SIG-M5 treated with dmso at 0.1 percent for 504 hours (cell line): ENCODE data around the gene ATP23.
A peak's percentile ranks its signal among the peaks of the same experiment; 100 is the strongest.

ENCODE experiments used
- DNase-seq: peaks from one replicate; lab custom pipeline; 2025; ENCODE audit not compliant: unreplicated experiment; lab: John Stamatoyannopoulos, UW

Gene ATP23, protein sequence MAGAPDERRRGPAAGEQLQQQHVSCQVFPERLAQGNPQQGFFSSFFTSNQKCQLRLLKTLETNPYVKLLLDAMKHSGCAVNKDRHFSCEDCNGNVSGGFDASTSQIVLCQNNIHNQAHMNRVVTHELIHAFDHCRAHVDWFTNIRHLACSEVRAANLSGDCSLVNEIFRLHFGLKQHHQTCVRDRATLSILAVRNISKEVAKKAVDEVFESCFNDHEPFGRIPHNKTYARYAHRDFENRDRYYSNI

DNA sequence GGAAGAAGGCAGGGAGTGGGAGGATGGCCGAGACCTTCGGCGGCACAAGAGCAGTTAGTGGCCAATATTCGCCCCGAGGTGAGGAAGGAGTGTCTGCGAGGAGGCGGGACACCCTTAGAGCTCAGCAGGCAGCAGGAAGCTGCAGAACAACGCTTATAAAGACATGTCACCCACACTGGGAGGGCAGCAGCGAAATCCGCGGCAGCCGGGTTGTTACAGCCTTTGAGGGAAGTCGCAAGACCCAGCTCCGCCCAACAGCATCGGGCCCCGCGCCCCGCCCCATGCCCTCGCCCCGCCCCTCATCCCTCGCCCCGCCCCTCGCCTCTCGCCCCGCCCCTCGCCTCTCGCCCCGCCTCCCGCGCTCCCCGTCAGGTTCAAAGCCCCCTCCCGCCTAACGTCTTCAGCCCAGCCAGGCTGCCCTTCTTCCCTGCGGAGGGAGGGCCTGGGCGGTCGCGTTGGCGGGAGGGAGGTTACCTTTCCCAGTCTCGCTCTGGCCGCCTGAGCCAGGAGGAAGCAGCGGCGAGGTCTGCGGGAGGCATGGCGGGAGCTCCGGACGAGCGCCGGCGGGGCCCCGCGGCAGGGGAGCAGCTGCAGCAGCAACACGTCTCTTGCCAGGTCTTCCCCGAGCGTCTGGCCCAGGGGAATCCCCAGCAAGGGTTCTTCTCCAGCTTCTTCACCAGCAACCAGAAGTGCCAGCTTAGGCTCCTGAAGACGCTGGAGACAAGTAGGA is at the start of gene ATP23:
ATP23 (plus strand) TSS at position 403 of the 730 bp plus-strand sequence; CDS start at position 538, 135 bp downstream.
- peak; percentile 98 for DNase-seq

DNA sequence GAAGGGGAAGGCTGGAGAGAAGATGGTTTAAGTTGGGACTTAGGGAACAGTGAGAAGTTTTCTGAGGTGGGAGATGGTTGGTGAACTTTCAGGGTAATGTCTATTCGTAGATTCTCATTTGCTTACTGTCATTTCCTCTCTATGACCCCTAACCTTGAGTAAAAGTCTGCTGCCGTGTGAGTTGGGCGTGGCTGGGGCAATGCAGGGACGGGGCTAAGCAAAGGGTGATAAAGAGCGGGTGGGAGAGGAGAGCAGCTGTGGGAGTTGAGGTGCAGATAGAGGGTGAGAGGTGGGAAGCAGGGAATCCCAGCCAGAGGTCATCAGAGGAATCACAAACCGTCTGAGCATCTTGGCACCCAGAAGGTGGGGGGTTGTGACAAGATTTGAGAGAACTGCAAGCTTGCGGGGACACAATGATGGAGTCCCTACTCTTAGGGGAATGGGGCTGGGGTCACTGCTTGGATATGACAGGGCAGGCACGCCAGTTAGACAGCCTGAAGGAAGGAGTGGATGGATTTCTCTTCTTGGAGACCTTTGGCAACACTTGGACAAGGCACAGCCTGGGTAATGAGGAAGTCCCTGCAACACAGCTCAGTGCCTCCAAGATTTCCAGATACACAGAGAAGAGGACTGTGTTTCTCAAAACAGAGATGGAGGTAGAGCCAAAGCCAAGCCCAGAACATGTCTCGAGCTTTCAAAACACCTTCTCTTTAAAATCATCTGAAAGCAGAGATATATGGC is 49.0 kb upstream of the ATP23 start:
- DNase-seq: no peak

DNA sequence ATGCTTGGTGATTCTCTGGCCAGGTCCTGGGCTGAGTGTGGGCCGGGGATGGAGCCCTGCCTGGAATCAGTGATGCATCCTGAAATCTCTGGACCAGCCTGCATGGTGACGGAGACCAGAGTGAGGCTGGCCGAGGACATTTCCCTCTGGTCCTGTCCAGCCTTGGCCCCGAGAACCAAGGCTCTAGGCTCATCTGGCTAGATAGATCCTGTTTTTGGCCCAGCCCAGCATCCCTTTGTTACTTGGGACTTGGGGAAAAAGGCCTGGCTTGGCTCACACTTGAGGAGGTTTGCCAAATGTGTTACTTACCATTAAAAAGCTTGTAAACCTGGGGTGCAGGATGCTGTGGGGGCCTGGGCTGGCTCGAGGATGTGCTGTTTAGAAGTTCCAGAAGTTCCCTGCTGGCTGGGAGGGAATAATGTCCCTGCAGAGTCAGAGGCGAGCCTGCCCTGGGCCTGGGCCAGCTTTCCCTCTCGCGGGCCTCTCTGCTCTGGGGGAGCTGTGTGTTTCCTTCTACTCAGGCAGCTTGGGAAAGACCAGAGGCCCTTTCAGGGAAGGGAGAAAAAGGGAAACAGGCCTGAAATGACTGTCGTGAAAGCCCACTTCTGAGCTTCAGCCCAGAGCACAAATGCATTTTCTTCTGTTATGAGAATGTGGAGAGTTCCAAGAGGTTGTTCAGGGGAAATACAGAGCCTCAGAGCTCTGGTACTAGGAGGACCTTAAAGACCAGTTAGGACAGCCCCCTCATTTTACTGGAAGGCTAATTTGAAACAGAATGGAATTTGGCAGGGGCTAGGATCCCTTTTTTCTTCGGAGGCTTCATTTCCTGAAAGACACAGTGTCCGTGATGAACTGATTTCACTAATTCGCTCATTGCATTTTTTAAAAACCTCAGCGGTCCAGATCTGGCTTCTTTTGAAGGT is 47.7 kb upstream of the ATP23 start:
- DNase-seq: peak; percentile 58

DNA sequence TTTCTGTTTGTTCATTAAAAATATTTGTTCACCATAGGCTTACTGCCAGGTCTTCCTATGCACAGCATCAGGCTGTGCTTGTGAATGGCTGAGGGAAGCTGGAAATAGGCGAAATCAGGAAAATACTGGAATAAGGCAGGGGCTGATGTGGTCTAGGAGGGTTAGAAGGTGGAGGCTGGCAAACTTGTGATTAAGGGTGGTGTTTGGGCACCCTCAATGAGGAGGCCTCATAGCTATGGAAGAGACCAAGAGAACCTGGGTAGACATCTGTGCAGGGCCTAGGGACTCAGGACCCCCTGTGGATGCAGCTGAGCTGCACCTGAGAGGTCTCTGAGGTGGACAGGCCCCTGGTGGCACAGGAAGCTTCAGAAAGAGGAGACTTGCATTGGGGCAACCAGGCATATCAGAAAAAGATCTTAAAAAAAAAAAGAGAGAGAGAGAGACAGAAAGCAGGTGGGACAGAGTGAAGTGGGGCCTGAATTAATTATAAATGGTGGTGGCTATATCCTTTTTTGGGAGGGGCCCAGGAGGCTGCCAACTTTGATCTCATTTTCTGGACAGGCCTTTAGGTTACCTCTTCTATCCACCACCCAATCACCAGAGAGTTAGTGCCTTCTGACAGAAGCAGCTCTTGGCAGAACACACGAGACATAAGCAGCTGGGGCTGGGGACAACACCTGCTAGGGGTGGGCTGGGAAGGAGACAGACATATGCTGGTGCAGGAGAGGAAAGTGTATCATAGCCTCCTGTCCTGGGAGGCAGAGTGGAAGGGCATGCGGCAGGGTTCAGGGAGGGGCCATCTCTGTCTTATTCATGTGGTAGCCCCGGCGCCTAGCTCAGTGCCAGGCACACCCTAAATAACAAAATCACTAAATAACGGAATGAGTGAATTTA is 46.7 kb upstream of the ATP23 start:
- DNase-seq: no peak

DNA sequence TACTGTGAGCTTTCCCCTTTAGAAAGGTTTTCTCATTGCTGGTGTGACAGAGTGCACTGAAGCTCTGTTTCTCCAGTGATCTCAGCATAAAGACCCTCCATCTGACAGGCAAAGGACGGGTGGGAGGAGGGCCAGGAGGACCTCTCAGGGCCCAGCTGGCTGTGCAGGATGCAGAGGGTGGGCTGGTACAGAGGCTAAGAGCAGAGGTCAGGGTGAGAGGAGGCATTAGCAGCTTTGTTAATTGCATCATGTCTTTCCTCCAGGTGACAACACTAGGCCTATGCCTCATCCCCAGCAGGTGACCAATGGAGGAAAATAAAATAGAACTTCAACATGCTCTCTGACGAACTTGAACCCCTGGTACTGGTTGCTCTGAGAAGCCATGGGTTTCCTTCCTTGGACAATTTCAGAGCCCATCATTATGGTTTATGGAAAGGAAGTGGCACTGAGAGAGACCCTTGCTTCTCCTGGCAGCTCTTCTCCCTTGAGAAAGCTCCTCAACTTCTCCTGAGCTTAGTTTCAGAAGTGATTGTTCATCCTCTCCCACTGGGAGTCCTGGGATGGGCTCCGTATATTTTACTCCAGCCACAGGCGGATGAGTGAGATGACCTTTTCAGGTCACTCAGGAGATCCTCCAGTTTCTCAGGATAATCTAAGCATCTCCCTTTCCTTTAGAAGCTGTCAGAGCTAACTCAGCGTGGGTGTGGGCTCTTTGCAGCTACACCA is 45.8 kb upstream of the ATP23 start:
- no peak for DNase-seq

DNA sequence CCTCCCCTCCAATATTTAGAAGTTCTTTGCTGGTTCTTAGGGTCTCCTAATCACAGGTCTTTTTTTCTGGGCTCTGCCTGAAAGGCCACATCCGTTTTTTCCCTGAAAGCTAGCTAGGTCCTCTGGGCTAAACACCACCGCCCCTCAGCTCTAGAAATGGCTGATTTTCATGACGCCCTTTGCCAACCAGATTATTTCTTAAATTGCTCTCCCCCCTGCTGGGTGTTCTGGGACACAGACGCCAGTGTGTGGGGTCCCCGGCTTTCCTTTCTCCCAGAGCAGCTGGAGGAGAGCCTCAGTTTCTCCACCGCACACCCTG is 45.3 kb upstream of the ATP23 start:
- DNase-seq: no peak

DNA sequence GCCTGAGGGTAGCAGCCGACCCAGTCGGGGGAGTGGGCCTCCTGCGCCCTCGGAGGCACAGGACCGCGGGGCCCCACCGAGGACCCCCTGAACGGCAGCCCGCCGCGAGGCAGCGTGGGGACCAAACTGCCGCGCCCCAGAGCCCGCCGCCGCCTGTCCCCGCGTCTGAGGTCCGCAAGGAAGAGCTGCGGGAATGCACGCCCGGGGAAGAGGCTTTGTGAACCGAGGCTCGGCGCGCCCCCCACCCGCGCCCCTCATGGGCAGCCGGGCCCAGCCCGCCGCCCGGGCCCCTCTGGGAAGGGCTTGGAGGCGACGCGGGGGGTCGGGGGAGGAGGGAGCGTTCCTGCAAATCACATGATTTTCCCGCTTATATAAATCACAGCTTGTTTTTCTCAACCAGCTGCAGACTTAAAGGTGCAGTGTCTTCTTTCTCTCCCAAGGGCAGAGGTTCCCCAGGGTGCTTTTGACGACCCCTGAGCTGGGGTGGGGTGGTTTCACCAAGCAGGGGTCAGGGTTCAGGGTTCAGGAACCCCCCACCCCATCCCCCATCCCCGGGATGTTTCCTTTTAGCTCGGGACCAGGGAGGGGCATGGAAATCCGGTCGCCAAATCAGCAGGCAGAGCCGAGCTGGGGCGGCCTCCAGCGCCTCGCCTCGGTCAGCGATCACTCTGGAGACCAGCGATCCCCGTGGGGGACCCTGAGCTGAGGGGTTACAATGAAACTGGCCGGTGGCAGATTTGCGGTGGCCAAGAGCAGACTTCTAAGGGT is 44.7 kb upstream of the ATP23 start:
- no peak for DNase-seq

DNA sequence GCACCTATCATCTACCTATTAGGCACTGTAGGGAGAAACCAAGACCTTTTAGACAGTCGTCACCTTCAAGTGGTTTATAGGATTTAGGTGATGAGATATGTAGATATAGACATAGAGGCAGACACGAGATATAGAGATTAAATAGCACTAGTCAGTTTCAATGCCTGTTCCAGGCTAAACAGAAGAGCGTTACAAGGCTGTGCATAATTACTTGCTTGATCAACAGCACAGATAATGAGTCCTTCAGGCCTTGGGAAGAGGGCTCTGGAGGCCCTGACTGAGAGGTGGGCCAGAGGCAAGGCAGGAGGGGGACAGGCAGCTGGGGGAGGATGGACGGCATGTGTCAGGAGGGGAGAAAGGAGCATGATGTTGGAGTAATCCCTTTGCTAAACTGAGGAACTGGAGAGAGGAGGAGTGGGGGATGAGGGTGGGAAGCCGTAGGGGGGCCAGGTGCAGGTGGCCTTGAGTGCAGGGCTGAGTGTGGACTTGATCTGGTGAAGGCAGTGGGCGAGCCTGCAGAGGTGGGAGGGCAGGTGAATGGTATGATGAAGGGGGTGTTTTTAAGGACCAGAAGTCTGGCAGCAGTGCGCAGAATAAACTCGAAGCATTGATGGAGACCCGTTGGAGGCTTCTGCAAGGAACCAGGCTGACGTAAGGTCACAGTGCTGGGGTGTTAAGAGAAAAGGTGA is 43.9 kb upstream of the ATP23 start:
- DNase-seq: no peak

DNA sequence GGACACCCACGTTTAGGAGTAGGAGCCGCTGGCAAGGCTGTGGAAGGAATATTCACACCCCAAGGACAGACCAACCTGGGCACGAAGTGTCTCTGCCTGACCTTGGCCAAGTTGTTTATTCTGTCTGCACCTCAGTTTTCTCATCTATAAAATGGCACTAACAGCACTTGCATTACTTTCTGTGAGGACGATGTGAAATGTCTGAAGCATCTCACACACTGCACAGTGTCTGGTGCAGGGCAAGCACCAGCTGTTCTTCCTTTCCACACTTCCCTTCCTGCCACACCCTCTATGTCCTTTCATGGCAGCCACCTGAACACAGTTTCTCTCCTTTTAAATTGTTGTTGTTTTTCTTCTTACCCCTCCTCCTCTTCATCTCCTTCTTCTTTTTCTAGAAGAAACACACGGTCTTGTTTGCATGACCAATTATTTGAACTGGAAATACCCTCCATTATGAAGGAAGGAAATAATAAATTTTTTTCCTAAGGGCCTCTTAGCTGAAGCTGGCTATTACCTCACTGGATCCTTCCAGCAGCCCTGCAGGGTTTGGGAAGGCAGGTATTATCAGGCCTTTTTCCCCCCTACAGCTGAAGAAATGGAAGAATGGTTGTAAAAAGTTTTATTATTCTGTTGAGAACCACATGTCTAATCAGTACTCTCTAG is 42.9 kb upstream of the ATP23 start:
- no peak for DNase-seq

DNA sequence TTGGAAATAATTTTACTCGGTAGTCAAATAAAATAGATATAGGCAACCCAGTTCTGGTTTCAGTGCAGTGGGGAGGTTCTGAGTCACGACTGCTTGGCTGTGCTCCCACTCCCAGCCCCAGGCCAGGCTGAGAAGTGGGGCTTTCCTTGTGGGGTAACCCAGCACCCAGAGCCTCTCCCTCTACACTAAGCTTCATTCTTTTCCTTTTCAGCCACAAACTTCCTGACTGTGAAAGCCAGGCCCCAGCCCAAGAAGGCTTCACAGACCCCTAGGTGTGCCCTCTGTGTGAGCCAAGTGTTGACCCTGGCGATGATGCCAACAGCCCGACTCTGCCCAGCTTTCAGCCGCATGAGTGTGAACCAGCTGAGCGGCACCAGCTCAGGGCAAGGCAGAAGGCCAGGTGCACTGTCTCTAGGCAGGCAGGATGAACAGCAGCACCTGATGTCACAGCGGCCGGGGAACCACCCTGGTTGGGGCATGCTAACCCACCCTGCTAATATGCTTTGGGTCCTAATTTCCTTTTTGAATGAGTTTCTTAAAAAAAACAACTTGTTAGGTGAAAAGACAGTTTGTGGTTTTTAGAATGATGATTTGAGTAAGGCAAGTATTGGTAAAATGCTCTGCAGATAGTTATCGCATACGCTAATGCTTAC is 42.2 kb upstream of the ATP23 start:
- no peak for DNase-seq

DNA sequence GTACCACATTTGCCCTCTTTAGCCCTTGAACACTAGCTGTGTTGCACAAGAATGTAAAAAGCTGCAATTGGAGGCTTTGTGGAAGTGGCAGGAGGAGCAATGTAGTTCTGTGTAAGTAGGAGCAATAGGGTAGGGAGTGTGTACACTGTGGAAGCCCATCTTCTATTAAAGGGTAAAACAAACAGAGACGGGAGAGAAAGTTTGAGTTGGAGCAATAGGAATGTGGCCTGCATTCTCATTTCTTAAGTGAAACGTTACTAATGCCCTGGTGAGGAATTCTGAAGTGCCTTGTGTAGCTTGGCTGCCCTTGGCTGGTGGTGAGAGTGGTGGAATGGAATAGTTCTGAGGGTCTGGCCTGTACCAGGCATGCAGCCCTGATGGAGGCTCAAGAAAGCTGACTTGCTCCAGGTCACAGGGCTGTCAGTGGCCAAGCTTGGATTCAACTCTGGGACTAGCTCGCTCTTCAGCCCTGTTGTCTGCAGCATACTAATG is 38.8 kb upstream of the ATP23 start:
- DNase-seq: peak; percentile 27

DNA sequence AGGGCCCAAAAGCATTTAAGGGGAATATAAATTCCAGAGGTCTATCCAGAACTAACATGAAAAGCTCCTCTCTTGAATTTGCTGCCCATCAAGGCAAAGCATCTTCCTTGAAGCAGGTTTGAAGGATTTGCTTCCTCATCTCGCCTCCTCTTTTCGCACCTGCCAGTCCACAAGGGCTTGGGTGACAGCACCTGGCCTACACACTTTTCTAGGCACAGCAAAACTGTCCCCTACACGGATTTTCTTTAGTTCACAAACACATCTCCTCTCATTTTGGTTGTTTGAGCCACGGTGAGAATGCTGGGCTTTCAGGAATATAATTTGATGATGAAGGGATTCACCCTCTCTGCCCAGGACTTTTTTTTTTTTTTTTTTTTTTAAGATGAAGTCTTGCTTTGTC is 36.9 kb upstream of the ATP23 start:
- DNase-seq: no peak

DNA sequence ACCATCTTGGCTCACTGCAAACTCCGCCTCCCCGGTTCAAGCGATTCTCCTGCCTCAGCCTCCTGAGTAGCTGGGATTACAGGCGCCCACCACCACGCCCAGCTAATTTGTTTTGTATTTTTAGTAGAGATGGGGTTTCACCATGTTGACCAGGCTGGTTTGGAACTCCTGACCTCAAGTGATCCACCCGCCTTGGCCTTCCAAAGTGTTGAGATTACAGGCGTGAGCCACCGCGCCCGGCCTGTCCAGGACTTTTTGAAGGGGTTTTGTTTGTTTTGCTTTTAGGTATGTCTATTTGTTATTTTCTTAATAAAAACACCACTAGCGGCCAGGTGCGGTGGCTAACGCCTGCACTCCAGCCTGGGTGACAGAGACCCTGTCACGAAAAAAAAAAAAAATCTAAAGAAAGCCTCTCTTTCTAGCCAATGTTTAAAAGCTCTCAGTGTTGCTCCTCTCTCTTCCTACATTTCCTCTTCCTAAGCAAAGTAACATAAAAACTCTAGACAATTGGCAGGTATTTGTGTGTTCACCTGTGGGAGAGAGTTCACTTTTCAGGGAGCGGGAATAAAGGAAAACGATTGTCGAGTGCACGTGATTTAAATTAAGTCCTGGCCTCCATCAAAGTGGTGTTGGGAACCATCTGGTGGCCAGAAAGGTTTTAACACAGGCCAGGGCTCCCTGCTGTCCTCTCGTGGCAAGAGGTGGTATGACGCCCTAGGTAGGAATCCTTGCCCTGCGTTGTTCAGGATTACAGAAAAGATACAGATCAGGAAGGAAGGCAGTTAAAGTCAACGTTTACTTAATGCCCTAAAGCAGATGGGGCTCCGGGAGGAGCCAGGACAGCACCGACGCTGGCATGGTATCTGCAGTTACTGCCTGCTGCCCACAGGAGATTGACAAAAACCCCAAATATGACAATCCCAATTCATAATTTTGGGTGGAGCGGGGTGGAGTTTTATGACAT is 36.2 kb upstream of the ATP23 start:
- DNase-seq: peak; percentile 87

DNA sequence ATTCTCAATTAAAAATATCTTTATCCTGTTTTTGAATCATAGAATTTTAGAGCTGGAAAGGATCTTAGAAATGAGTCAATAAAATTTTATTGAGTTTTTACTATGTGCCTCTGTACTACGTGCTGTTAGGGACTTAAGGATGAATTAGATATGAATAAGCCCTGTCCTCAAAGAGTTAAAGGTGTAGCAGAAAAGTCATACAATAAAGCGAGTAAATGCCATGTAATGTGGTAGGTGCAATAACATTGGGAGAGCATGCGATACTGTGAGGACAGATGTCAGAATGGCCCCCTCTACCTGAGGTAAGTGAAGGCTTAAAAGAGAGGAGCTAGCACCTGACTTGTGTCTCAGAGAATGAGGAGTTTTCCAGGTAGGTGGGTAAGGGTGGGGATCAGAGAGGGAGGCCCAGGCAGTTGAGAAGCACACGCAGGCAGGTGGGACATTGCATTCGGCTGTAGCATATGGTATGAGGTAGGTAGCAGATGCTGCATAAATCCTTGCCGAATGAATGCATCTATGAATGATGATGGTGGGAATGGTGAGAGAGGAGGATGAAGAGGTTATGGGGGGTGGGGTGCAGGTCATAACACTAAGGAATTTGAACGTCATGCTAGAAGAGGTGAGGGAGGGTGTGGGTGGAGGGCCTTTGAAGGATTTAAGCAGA is 35.4 kb upstream of the ATP23 start:
- no peak for DNase-seq

DNA sequence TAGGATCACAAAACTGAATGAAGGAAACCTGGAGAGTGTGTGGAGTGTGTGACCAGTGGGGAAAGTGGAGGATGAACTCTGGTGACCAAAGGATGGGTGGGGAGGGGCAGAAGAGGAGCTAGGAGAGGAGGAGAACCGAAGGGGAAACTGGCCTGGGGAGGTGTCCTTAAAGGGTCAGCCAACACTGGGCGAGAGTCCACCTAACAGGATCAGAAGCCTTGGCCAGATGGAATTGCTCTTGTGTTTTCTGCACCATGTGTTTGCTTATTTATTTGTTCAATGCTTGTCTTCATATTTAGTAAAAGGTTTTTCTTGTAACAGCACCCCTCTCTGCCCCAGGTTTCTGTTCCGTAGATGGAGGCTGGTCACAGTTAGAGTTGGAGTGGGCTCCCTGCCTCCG is 34.5 kb upstream of the ATP23 start:
- no peak for DNase-seq
